Activated CD4-positive, alpha-beta T cell treated with anti-CD3 and anti-CD28 coated beads, Interleukin-2, amount 10 ng/mL, durations not matched to agents 24 days and 14 days (primary cell): ENCODE results near the gene RETSAT. TPM values are rescaled to one million over a fixed set of nuclear protein-coding genes. Genes with fewer than 3 reads are reported as not detected.

Experiments used
- total RNA-seq: library from RNA; stranded (reverse); gene quantifications from 2 replicates; pipeline ENCODE4 v1.2.3, GENCODE V29; 2022

The RETSAT gene
- total RNA-seq, 1 donor from 2014 or later: 21.0 TPM

Other genes with a start within 250 kb of the RETSAT start
- 0.19 TPM in 1 of 2 replicates, not detected in the other for gene TCF7L1, start 221.1 kb downstream of the RETSAT start, total RNA-seq
- gene TGOLN2, start 26.5 kb downstream of the RETSAT start, total RNA-seq: 89.6 and 94.1 TPM in 2 replicates
- gene ELMOD3, start 241 bp upstream of the RETSAT start, total RNA-seq: 16.7 and 18.2 TPM in 2 replicates
- gene CAPG, start 55.8 kb upstream of the RETSAT start, total RNA-seq: 51.6 and 63.6 TPM in 2 replicates
- 0.69 and 0.96 TPM in 2 replicates for gene SH2D6, start 64.2 kb upstream of the RETSAT start, total RNA-seq
- 481 and 492 TPM in 2 replicates for gene MAT2A, start 184.6 kb upstream of the RETSAT start, total RNA-seq
- 21.8 and 23.1 TPM in 2 replicates for gene GGCX, start 207.0 kb upstream of the RETSAT start, total RNA-seq
- 90.9 and 91.3 TPM in 2 replicates for gene VAMP8, start 223.1 kb upstream of the RETSAT start, total RNA-seq
- gene VAMP5, start 229.9 kb upstream of the RETSAT start, total RNA-seq: 33.1 and 37.9 TPM in 2 replicates
- gene RNF181, start 241.2 kb upstream of the RETSAT start, total RNA-seq: 111 and 116 TPM in 2 replicates
- 6.2 and 6.5 TPM in 2 replicates for gene TMEM150A, start 248.2 kb upstream of the RETSAT start, total RNA-seq